ENCODE measurements around the gene ZFX.

- TF ChIP-seq CTCF (conservative IDR thresholded peaks at IDR 0.05; ENCODE audit: low read length) = no peak
- no peak for TF ChIP-seq EZH2phosphoT487 (IDR thresholded peaks at IDR 0.05; ENCODE audit: borderline replicate concordance)
Measured at GRCh38 chrX:24100713-24101112, 48.8 kb upstream of the ZFX start.

All from Loucy (cell line).